H9 (cell line): ENCODE results near the gene KCNH1. TPM values are rescaled to one million over a fixed set of nuclear protein-coding genes. Genes with fewer than 3 reads are reported as not detected.

ENCODE experiments used
- DNase-seq: peaks from one replicate; pipeline ENCODE4 v3.0.0-alpha.2; 2017
- H2AFZ ChIP-seq: one replicate; pipeline ENCODE4 v1.6.1; 2013; ENCODE audit warnings: mild to moderate bottlenecking, low read length, control low read depth, moderate library complexity
- H2AK5ac ChIP-seq: 2 replicates; pipeline ENCODE4 v1.6.1; 2013; ENCODE audit warnings: low read length, control low read depth, mixed read lengths; ENCODE audit not compliant: insufficient read length
- H2BK120ac ChIP-seq: one replicate; pipeline ENCODE4 v1.6.1; 2013; ENCODE audit warnings: low read depth, mild to moderate bottlenecking, low read length, control low read depth, inconsistent platforms; ENCODE audit not compliant: poor library complexity, severe bottlenecking
- H2BK12ac ChIP-seq: 2 replicates; pipeline ENCODE4 v1.6.1; 2013; ENCODE audit warnings: low read length, control low read depth, mixed read lengths, low read depth; ENCODE audit not compliant: insufficient read length
- H2BK15ac ChIP-seq: 2 replicates; pipeline ENCODE4 v1.6.1; 2013; ENCODE audit warnings: low read depth, low read length, control low read depth
- H2BK20ac ChIP-seq: one replicate; pipeline ENCODE4 v1.6.1; 2013; ENCODE audit warnings: low read depth, mild to moderate bottlenecking, low read length, control low read depth, inconsistent platforms; ENCODE audit not compliant: poor library complexity, severe bottlenecking
- H2BK5ac ChIP-seq: 2 replicates; pipeline ENCODE4 v1.6.1; 2013; ENCODE audit warnings: low read length, control low read depth, mixed read lengths; ENCODE audit not compliant: insufficient read length
- H3K14ac ChIP-seq: 2 replicates; pipeline ENCODE4 v1.6.1; 2013; ENCODE audit warnings: low read length, control low read depth; ENCODE audit not compliant: insufficient read depth
- H3K18ac ChIP-seq: 2 replicates; pipeline ENCODE4 v1.6.1; 2013; ENCODE audit warnings: low read depth, mild to moderate bottlenecking, mixed read lengths, low read length, control low read depth; ENCODE audit not compliant: insufficient read length
- H3K23ac ChIP-seq: 2 replicates; pipeline ENCODE4 v1.6.1; 2013; ENCODE audit warnings: low read length, control low read depth, mixed read lengths, low read depth; ENCODE audit not compliant: insufficient read length
- H3K23me2 ChIP-seq: 2 replicates; pipeline ENCODE4 v1.6.1; 2013; ENCODE audit warnings: low read depth, mild to moderate bottlenecking, mixed read lengths, low read length, control low read depth; ENCODE audit not compliant: insufficient read length, poor library complexity, severe bottlenecking
- H3K27ac ChIP-seq: 2 replicates; pipeline ENCODE4 v1.5.1; 2013; ENCODE audit warnings: low read length, control low read depth, mixed read lengths, low read depth; ENCODE audit not compliant: insufficient read length
- H3K27me3 ChIP-seq: 2 replicates; pipeline ENCODE4 v1.6.1; 2013; ENCODE audit warnings: low read length, control low read depth, inconsistent platforms; ENCODE audit not compliant: insufficient read depth
- H3K4ac ChIP-seq: 2 replicates; pipeline ENCODE4 v1.6.1; 2013; ENCODE audit warnings: low read depth, mild to moderate bottlenecking, control low read depth, inconsistent platforms, low read length, moderate library complexity
- H3K4me1 ChIP-seq: 2 replicates; pipeline ENCODE4 v1.6.1; 2013; ENCODE audit warnings: low read length, control low read depth, inconsistent platforms; ENCODE audit not compliant: insufficient read depth
- H3K4me2 ChIP-seq: 2 replicates; pipeline ENCODE4 v1.6.1; 2013; ENCODE audit warnings: low read length, control low read depth, mixed read lengths; ENCODE audit not compliant: insufficient read length, insufficient read depth
- H3K56ac ChIP-seq: 2 replicates; pipeline ENCODE4 v1.6.1; 2013; ENCODE audit warnings: low read depth, mild to moderate bottlenecking, mixed read lengths, low read length, control low read depth; ENCODE audit not compliant: insufficient read length
- H3K79me1 ChIP-seq: 2 replicates; pipeline ENCODE4 v1.6.1; 2013; ENCODE audit warnings: low read depth, mild to moderate bottlenecking, moderate library complexity, low read length, control low read depth, inconsistent platforms; ENCODE audit not compliant: insufficient read depth, poor library complexity, severe bottlenecking
- H3K79me2 ChIP-seq: 2 replicates; pipeline ENCODE4 v1.6.1; 2013; ENCODE audit warnings: low read length, control low read depth, inconsistent platforms; ENCODE audit not compliant: insufficient read depth
- H3K9ac ChIP-seq: 2 replicates; pipeline ENCODE4 v1.6.1; 2013; ENCODE audit warnings: low read length, control low read depth, mixed read lengths; ENCODE audit not compliant: insufficient read length; ENCODE audit errors: extremely low read depth
- H3K9me3 ChIP-seq: one replicate; pipeline ENCODE4 v1.6.1; 2013; ENCODE audit warnings: low read depth, low read length, inconsistent platforms; ENCODE audit not compliant: control insufficient read depth
- H3T11ph ChIP-seq: one replicate; pipeline ENCODE4 v1.6.1; 2013; ENCODE audit warnings: mild to moderate bottlenecking, low read length, control low read depth, inconsistent platforms
- H4K20me1 ChIP-seq: one replicate; pipeline ENCODE4 v1.6.1; 2013; ENCODE audit not compliant: control insufficient read depth, insufficient read length, insufficient read depth
- H4K5ac ChIP-seq: 2 replicates; pipeline ENCODE4 v1.6.1; 2013; ENCODE audit warnings: low read depth, mild to moderate bottlenecking, mixed read lengths, low read length, control low read depth; ENCODE audit not compliant: insufficient read length
- H4K8ac ChIP-seq: replicated peaks from 2 replicates; pipeline ENCODE4 v1.6.1; 2013; ENCODE audit warnings: low read length, control low read depth, mixed read lengths, low read depth; ENCODE audit not compliant: insufficient read length
- H4K91ac ChIP-seq: 2 replicates; pipeline ENCODE4 v1.6.1; 2013; ENCODE audit warnings: low read depth, mild to moderate bottlenecking, moderate library complexity, mixed read lengths, low read length, control low read depth; ENCODE audit not compliant: insufficient read length
- H3K27ac Mint-ChIP-seq, 3 experiments: 2 replicates in 2 of 3; 3 replicates in 1 of 3; pipeline ENCODE4 v1.8.0; 2020 to 2021; ENCODE audit warnings: mixed read lengths in 3 of 3, mild to moderate bottlenecking in 1 of 3, moderate library complexity in 1 of 3
- H3K27me3 Mint-ChIP-seq: 2 replicates; pipeline ENCODE4 v1.8.0; 2021; ENCODE audit warnings: low read depth, mild to moderate bottlenecking, moderate library complexity, mixed read lengths
- H3K36me3 Mint-ChIP-seq, 3 experiments: 2 replicates in 2 of 3; 3 replicates in 1 of 3; pipeline ENCODE4 v1.8.0; 2020 to 2021; ENCODE audit warnings: low read depth in 3 of 3, mixed read lengths in 3 of 3; ENCODE audit not compliant: insufficient read depth in 1 of 3
- H3K4me1 Mint-ChIP-seq, 2 experiments: 2 replicates each; pipeline ENCODE4 v1.8.0; 2020; ENCODE audit warnings: mixed read lengths in 2 of 2
- H3K4me3 Mint-ChIP-seq, 2 experiments: 2 replicates in 1 of 2; 3 replicates in 1 of 2; pipeline ENCODE4 v1.8.0; 2020 to 2021; ENCODE audit warnings: mild to moderate bottlenecking in 2 of 2, mixed read lengths in 2 of 2, moderate library complexity in 1 of 2
- H3K9me3 Mint-ChIP-seq, 2 experiments: 2 replicates in 1 of 2; 3 replicates in 1 of 2; pipeline ENCODE4 v1.8.0; 2020; ENCODE audit warnings: mild to moderate bottlenecking in 2 of 2, mixed read lengths in 2 of 2, moderate library complexity in 1 of 2
- CTCF ChIP-seq: fragments of 200-600 bp; sonication (generic); conservative IDR thresholded peaks from 3 replicates; pipeline ENCODE4 v1.8.0; 2021; ENCODE audit warnings: antibody characterized with exemption, mild to moderate bottlenecking
- WGBS: extraction: QIAGEN DNeasy Blood & Tissue Kit; methylation state at CpG from one replicate; pipeline ENCODE4 v1.1.7; 2013; ENCODE audit warnings: missing lambda C conversion rate, low lambda C conversion rate, mixed read lengths; ENCODE audit not compliant: insufficient read length; ENCODE audit errors: extremely low coverage; 5-methylcytosine and 5-hydroxymethylcytosine counted together
- total RNA-seq: library from RNA; stranded (reverse); gene quantifications from 2 replicates; pipeline ENCODE4 v1.2.1, GENCODE V29; 2021

The KCNH1 gene
- total RNA-seq, 1 experiment from 2014 or later = 0.11 TPM

- Histone ChIP-seq H3K4ac (no peak overlapping the region), H2BK20ac (no peak overlapping the region), H3K18ac (no peak overlapping the region), H3K23me2 (no peaks in the 10 kb centered on the region), H3K23ac (no peak overlapping the region), H4K5ac (no peak overlapping the region), H4K20me1 (no peaks in the 10 kb centered on the region), H2BK15ac (no peak overlapping the region), H3T11ph (no peak overlapping the region), H3K9ac (no peak overlapping the region), H3K79me2 (no peaks in the 10 kb centered on the region), H2BK5ac (no peak overlapping the region), H4K8ac (no peak overlapping the region), H2BK12ac (no peak overlapping the region), H2BK120ac (no peak overlapping the region), H3K4me2 (no peak overlapping the region), H4K91ac (no peak overlapping the region), H2AK5ac (no peak overlapping the region), H3K9me3 (no peaks in the 10 kb centered on the region), H3K14ac (no peak overlapping the region), H3K56ac (no peak overlapping the region), H3K27me3 (no peaks in the 10 kb centered on the region), H2AFZ (no peak overlapping the region), H3K27ac (no peak overlapping the region), H3K4me1 (no peaks in the 10 kb centered on the region), H3K79me1 (no peaks in the 10 kb centered on the region)
- WGBS = no CpG with 5 or more reads among the region's 2 CpGs
- Mint-ChIP-seq H3K4me1 (peaks cover 2 to 3% of the 10 kb centered on the region in 2 experiments; a peak in 2 of 4 replicates), H3K9me3 (no peaks in the 10 kb centered on the region), H3K27me3 (no peaks in the 10 kb centered on the region), H3K27ac (no peak overlapping the region), H3K36me3 (no peaks in the 10 kb centered on the region), H3K4me3 (no peak overlapping the region)
- no peak for TF ChIP-seq CTCF
- no peak for DNase-seq
Measured at GRCh38 chr1:210629276-210629675, 504.7 kb downstream of the KCNH1 start.
